HL-60 (cell line): ENCODE data around the gene TBC1D1.
"Not testable (repeated sequence)": the region's sequence is repeated elsewhere in the genome, so short reads cannot be mapped to it uniquely, and the experiment has no call there.

Source experiments
- DNase-seq, 2 experiments: peaks; one replicate each; pipeline ENCODE4 v3.0.0-alpha.2; 2010 to 2020; ENCODE audit warnings: low read depth in 1 of 2, low spot score in 1 of 2
- H3K27ac ChIP-seq: fragments of 250-450 bp; sonication (Bioruptor Pico); replicated peaks from 2 replicates; pipeline ENCODE4 v1.5.1; 2020; ENCODE audit warnings: mild to moderate bottlenecking, moderate library complexity
- H3K27me3 ChIP-seq: fragments of 250-450 bp; sonication (Bioruptor Pico); 2 replicates; pipeline ENCODE4 v1.5.1; 2021; ENCODE audit warnings: mild to moderate bottlenecking, moderate library complexity; ENCODE audit not compliant: insufficient read depth, poor library complexity, severe bottlenecking
- H3K4me3 ChIP-seq: replicated peaks from 2 replicates; pipeline ENCODE4 v1.5.1; 2011; ENCODE audit warnings: mild to moderate bottlenecking, control low read depth, low read length; ENCODE audit not compliant: insufficient read depth
- GABPA ChIP-seq: IDR thresholded peaks from 2 replicates; pipeline ENCODE4 v1.6.1; 2012; ENCODE audit warnings: low read depth
- POLR2AphosphoS5 ChIP-seq: IDR thresholded peaks from 2 replicates; pipeline ENCODE4 v1.6.1; 2012; ENCODE audit warnings: low read depth
- SPI1 ChIP-seq: IDR thresholded peaks from 2 replicates; pipeline ENCODE4 v1.6.1; 2012; ENCODE audit warnings: low read depth, mild to moderate bottlenecking, borderline replicate concordance
- TF ChIP-seq, protein P1 (sequence below): IDR thresholded peaks from one replicate; pipeline ENCODE4 v1.5.1; 2011; ENCODE audit warnings: low read length, control low read depth, inconsistent platforms; ENCODE audit not compliant: insufficient read depth
- TF ChIP-seq, protein P2 (sequence below): IDR thresholded peaks from 2 replicates; pipeline ENCODE4 v1.6.1; 2012; ENCODE audit warnings: low read depth; ENCODE audit not compliant: insufficient replicate concordance

TBC1D1 gene

DNA sequence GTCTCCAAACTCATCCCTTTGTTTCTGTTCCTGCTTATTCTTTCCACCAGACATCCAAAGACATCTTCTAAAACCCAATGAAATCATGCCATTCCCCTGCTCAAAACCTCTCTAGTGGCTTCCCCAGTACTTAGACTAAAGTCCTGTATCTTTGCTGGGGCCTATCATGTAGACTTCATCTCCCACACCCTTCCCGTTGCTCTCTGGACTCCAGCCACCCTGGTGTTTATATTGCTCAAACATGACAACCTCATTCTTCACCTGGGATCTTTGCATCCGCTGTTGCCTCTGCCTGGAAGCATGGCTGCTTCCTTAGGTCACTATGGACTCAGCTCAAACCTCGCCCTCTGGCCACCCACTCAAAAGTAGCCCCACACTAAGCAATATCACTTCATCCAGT, 23.7 kb downstream of the TBC1D1 start:
- TF ChIP-seq POLR2AphosphoS5 (no peak), SPI1 (no peak), GABPA (no peak)
- TF ChIP-seq, protein P1, sequence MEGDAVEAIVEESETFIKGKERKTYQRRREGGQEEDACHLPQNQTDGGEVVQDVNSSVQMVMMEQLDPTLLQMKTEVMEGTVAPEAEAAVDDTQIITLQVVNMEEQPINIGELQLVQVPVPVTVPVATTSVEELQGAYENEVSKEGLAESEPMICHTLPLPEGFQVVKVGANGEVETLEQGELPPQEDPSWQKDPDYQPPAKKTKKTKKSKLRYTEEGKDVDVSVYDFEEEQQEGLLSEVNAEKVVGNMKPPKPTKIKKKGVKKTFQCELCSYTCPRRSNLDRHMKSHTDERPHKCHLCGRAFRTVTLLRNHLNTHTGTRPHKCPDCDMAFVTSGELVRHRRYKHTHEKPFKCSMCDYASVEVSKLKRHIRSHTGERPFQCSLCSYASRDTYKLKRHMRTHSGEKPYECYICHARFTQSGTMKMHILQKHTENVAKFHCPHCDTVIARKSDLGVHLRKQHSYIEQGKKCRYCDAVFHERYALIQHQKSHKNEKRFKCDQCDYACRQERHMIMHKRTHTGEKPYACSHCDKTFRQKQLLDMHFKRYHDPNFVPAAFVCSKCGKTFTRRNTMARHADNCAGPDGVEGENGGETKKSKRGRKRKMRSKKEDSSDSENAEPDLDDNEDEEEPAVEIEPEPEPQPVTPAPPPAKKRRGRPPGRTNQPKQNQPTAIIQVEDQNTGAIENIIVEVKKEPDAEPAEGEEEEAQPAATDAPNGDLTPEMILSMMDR: no peak
- TF ChIP-seq, protein P2, sequence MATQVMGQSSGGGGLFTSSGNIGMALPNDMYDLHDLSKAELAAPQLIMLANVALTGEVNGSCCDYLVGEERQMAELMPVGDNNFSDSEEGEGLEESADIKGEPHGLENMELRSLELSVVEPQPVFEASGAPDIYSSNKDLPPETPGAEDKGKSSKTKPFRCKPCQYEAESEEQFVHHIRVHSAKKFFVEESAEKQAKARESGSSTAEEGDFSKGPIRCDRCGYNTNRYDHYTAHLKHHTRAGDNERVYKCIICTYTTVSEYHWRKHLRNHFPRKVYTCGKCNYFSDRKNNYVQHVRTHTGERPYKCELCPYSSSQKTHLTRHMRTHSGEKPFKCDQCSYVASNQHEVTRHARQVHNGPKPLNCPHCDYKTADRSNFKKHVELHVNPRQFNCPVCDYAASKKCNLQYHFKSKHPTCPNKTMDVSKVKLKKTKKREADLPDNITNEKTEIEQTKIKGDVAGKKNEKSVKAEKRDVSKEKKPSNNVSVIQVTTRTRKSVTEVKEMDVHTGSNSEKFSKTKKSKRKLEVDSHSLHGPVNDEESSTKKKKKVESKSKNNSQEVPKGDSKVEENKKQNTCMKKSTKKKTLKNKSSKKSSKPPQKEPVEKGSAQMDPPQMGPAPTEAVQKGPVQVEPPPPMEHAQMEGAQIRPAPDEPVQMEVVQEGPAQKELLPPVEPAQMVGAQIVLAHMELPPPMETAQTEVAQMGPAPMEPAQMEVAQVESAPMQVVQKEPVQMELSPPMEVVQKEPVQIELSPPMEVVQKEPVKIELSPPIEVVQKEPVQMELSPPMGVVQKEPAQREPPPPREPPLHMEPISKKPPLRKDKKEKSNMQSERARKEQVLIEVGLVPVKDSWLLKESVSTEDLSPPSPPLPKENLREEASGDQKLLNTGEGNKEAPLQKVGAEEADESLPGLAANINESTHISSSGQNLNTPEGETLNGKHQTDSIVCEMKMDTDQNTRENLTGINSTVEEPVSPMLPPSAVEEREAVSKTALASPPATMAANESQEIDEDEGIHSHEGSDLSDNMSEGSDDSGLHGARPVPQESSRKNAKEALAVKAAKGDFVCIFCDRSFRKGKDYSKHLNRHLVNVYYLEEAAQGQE: no peak
- no peaks in the 10 kb centered on the region for H3K27me3 ChIP-seq
- DNase-seq: no peak
- no peak overlapping the region for H3K27ac ChIP-seq
- no peak overlapping the region for H3K4me3 ChIP-seq

DNA sequence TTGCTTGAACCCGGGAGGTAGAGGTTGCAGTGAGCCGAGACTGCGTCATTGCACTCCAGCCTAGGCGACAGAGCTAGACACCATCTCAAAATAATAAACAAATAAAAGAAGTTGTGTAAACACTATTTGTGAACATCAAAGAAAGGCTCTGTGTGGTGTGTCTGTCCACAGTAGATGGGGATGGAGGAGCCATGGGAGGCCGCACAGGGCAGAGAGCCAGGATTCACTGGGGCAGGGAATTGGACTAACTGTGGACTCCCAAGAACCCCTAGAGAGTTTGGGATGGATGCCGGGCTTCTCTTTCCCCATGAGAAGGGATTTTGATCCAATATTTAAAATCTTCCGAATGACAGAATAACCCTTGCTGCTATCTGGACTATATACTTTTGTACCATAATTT, 26.5 kb downstream of the TBC1D1 start:
- H3K27me3 ChIP-seq: no peaks in the 10 kb centered on the region
- TF ChIP-seq POLR2AphosphoS5 (no peak), GABPA (no peak)
- TF ChIP-seq, protein P1: no peak
- no peak overlapping the region for H3K4me3 ChIP-seq
- DNase-seq: no peak
- no peak overlapping the region for H3K27ac ChIP-seq

DNA sequence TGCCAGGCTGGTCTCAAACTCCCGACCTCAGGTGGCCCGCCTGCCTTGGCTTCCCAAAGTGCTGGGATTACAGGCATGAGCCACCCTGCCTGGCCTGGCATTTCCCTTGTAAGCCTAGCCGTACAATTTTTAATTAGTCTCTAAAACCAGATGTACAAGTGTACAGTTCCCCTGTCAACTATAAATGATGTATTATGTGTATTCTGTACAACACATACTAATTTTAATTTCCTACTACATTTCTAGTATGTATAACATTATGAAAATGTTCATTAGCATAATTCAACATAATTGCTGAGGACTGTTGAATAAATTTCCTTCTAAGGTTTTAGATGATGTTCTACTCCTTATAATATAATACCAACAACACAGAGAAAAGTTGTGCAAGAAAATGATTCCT, 27.8 kb downstream of the TBC1D1 start:
- no peak overlapping the region for H3K27ac ChIP-seq
- no peak for DNase-seq
- TF ChIP-seq, protein P2: no peak
- TF ChIP-seq, protein P1: no peak
- TF ChIP-seq SPI1 (no peak), GABPA (no peak), POLR2AphosphoS5 (no peak)
- H3K4me3 ChIP-seq: no peak overlapping the region
- H3K27me3 ChIP-seq: no peaks in the 10 kb centered on the region

DNA sequence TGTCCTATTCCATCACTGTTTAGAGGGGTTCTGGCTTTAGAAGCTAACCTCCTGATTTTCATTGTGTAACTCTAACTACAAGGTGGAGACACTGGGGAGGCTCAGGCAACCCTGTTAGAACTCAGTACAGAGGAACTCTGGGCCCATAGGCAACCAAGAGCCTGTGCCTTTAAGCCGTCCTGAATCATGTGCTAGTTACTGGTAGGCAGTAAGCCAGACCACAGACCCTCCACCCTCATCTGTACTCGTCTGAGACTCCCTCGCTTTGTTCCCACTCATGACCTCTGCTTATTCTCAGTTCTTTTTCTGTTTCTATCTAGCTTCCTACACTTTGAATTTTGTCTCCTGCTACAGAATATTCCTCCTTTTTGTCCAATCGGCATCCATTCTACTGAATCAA, 31.4 kb downstream of the TBC1D1 start:
- no peak for DNase-seq
- no peak overlapping the region for H3K4me3 ChIP-seq
- no peak for TF ChIP-seq GABPA
- TF ChIP-seq, protein P2: no peak
- no peak for TF ChIP-seq POLR2AphosphoS5
- TF ChIP-seq, protein P1: no peak
- no peak for TF ChIP-seq SPI1
- H3K27me3 ChIP-seq: no peaks in the 10 kb centered on the region
- H3K27ac ChIP-seq: no peak overlapping the region

DNA sequence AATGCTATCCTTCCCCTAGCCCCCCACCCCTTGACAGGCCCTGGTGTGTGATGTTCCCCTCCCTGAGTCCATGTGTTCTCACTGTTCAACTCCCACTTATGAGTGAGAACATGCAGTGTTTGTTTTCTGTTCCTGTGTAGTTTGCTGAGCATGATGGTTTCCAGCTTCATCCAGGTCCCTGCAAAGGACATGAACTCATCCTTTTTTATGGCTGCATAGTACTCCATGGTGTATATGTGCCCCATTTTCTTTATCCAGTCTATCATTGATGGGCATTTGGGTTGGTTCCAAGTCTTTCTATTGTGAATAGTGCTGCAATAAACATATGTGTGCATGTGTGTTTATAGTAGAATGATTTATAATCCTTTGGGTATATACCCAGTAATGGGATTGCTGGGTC, 32.2 kb downstream of the TBC1D1 start:
- DNase-seq, H3K27me3 ChIP-seq, H3K27ac ChIP-seq, H3K4me3 ChIP-seq: not testable (repeated sequence)
